Measurements from ENCODE around the gene SPOCK1.

The SPOCK1 gene

GRCh38 chr5:137291031-137291430 is 208.1 kb downstream of the SPOCK1 start:
- Histone ChIP-seq H3K27ac (no peak overlapping the region), H3K79me2 (ENCODE audit: insufficient read depth, low read depth) (no peaks in the 10 kb centered on the region), H3K4me2 (no peak overlapping the region), H3K36me3 (ENCODE audit: insufficient read depth) (no peaks in the 10 kb centered on the region), H3K4me1 (ENCODE audit: low read depth, poor library complexity, severe bottlenecking) (no peaks in the 10 kb centered on the region), H4K20me1 (ENCODE audit: insufficient read depth) (no peaks in the 10 kb centered on the region), H3K9ac (no peak overlapping the region), H3K4me3 (IDR thresholded peaks at IDR 0.05; ENCODE audit: insufficient read depth, low read depth, low read length) (no peak overlapping the region), H3K27me3 (ENCODE audit: insufficient read depth, low read depth) (no peaks in the 10 kb centered on the region), H2AFZ (ENCODE audit: low read depth) (no peak overlapping the region)
- TF ChIP-seq CTCF (conservative IDR thresholded peaks at IDR 0.05; ENCODE audit: low read depth, low read length) = no peak

- H4K20me1 ChIP-seq (ENCODE audit: insufficient read depth) = no peaks in the 10 kb centered on the region
- no peak overlapping the region for H3K4me3 ChIP-seq (IDR thresholded peaks at IDR 0.05; ENCODE audit: insufficient read depth, low read depth, low read length)
- H3K79me2 ChIP-seq (ENCODE audit: insufficient read depth, low read depth) = no peaks in the 10 kb centered on the region
- no peak overlapping the region for H2AFZ ChIP-seq (ENCODE audit: low read depth)
- no peak overlapping the region for H3K27ac ChIP-seq
- no peak overlapping the region for H3K4me2 ChIP-seq
- no peaks in the 10 kb centered on the region for H3K36me3 ChIP-seq (ENCODE audit: insufficient read depth)
- TF ChIP-seq CTCF (conservative IDR thresholded peaks at IDR 0.05; ENCODE audit: low read depth, low read length) = no peak
- no peaks in the 10 kb centered on the region for H3K4me1 ChIP-seq (ENCODE audit: low read depth, poor library complexity, severe bottlenecking)
- no peak overlapping the region for H3K9ac ChIP-seq
- no peaks in the 10 kb centered on the region for H3K27me3 ChIP-seq (ENCODE audit: insufficient read depth, low read depth)
These were observed 208.8 kb downstream of the SPOCK1 start for GRCh38 chr5:137290373-137290772.

- Histone ChIP-seq H3K27ac (no peak overlapping the region), H3K4me3 (IDR thresholded peaks at IDR 0.05; ENCODE audit: insufficient read depth, low read depth, low read length) (no peak overlapping the region), H3K79me2 (ENCODE audit: insufficient read depth, low read depth) (no peaks in the 10 kb centered on the region), H3K27me3 (ENCODE audit: insufficient read depth, low read depth) (no peaks in the 10 kb centered on the region), H2AFZ (ENCODE audit: low read depth) (no peak overlapping the region), H3K9ac (no peak overlapping the region), H3K4me2 (no peak overlapping the region), H4K20me1 (ENCODE audit: insufficient read depth) (no peaks in the 10 kb centered on the region), H3K36me3 (ENCODE audit: insufficient read depth) (no peaks in the 10 kb centered on the region), H3K4me1 (ENCODE audit: low read depth, poor library complexity, severe bottlenecking) (no peaks in the 10 kb centered on the region)
- no peak for TF ChIP-seq CTCF (conservative IDR thresholded peaks at IDR 0.05; ENCODE audit: low read depth, low read length)
These were observed 209.3 kb downstream of the SPOCK1 start for GRCh38 chr5:137289856-137290255.

GRCh38 chr5:137287569-137287968 is 211.6 kb downstream of the SPOCK1 start:
- Histone ChIP-seq H3K4me3 (IDR thresholded peaks at IDR 0.05; ENCODE audit: insufficient read depth, low read depth, low read length) (no peak overlapping the region), H3K36me3 (ENCODE audit: insufficient read depth) (no peaks in the 10 kb centered on the region), H2AFZ (ENCODE audit: low read depth) (no peak overlapping the region), H3K79me2 (ENCODE audit: insufficient read depth, low read depth) (no peaks in the 10 kb centered on the region), H3K9ac (no peak overlapping the region), H3K27ac (no peak overlapping the region), H3K27me3 (ENCODE audit: insufficient read depth, low read depth) (no peaks in the 10 kb centered on the region), H4K20me1 (ENCODE audit: insufficient read depth) (no peaks in the 10 kb centered on the region), H3K4me1 (ENCODE audit: low read depth, poor library complexity, severe bottlenecking) (no peaks in the 10 kb centered on the region), H3K4me2 (no peak overlapping the region)
- no peak for TF ChIP-seq CTCF (conservative IDR thresholded peaks at IDR 0.05; ENCODE audit: low read depth, low read length)
